Upper lobe of left lung (tissue), 6 donors: ENCODE data around the gene ATP4A. TPM values are rescaled to one million over a fixed set of nuclear protein-coding genes. Genes with fewer than 3 reads are reported as not detected.
"Not testable (repeated sequence)": the region's sequence is repeated elsewhere in the genome, so short reads cannot be mapped to it uniquely, and the experiment has no call there.

Experiments
- ATAC-seq, 2 donors: fragments of 200-7000 bp; cut with Tn5 transposase; one replicate each; pipeline ENCODE4 v1.9.1; 2022; ENCODE audit warnings: mild to moderate bottlenecking in 2 of 2, moderate library complexity in 2 of 2; ENCODE audit not compliant: low FRiP score in 2 of 2
- DNase-seq, 2 donors: peaks; one replicate each; pipeline ENCODE4 v3.0.0-alpha.2; 2019 to 2020
- H3K27ac ChIP-seq, 4 donors: fragments of 200-600 bp; sonication (generic); one replicate each; pipeline ENCODE4 v1.5.1; 2016 to 2019
- H3K27me3 ChIP-seq, 4 donors: fragments of 200-600 bp; sonication (generic); one replicate each; pipeline ENCODE4 v1.5.1; 2017 to 2019
- H3K36me3 ChIP-seq, 4 donors: fragments of 200-600 bp; sonication (generic); one replicate each; pipeline ENCODE4 v1.5.1; 2016 to 2019
- H3K4me1 ChIP-seq, 4 donors: fragments of 200-600 bp; sonication (generic); one replicate each; pipeline ENCODE4 v1.5.1; 2018 to 2019
- H3K4me3 ChIP-seq, 4 donors: fragments of 200-600 bp; sonication (generic); one replicate each; pipeline ENCODE4 v1.5.1; 2017 to 2019; ENCODE audit warnings: mild to moderate bottlenecking in 2 of 4, moderate library complexity in 1 of 4
- H3K9me3 ChIP-seq, 4 donors: fragments of 200-600 bp; sonication (generic); one replicate each; pipeline ENCODE4 v1.5.1; 2018 to 2019
- CTCF ChIP-seq, 6 experiments: fragments of 450-650 bp in 4 of 6; fragments of 200-600 bp in 2 of 6; sonication (generic) in 2 of 6; IDR thresholded peaks; one replicate each; pipeline ENCODE4 v1.5.1; 2016 to 2019; ENCODE audit warnings: antibody characterized with exemption in 6 of 6
- EP300 ChIP-seq, 4 donors: sonication (generic); formaldehyde crosslinking; IDR thresholded peaks; one replicate each; pipeline ENCODE4 v1.5.1; 2017; ENCODE audit warnings: antibody characterized with exemption in 4 of 4, control low read depth in 2 of 4
- POLR2A ChIP-seq, 4 donors: fragments of 450-650 bp; IDR thresholded peaks; one replicate each; pipeline ENCODE4 v1.5.1; 2016 to 2017; ENCODE audit warnings: antibody characterized with exemption in 4 of 4, mild to moderate bottlenecking in 2 of 4
- POLR2AphosphoS5 ChIP-seq, 2 donors: sonication (generic); formaldehyde crosslinking; IDR thresholded peaks; one replicate each; pipeline ENCODE4 v1.5.1; 2017; ENCODE audit warnings: antibody characterized with exemption in 2 of 2
- WGBS, 2 donors: methylation state at CpG; one replicate each; pipeline ENCODE4 v1.1.5; 2017 to 2018; 5-methylcytosine and 5-hydroxymethylcytosine counted together
- total RNA-seq, 6 donors: library from RNA; depleted of rRNA in 4 of 6; stranded (reverse); fragments of >200 nt in 4 of 6; gene quantifications; one replicate each; pipeline versions ENCODE4 v1.1.0 to v1.2.1, GENCODE V29; 2016 to 2021
- donor health status: DM: no; HTN: no; CAD: no; lungs with moderate emphysema.
- donor health status: DM: no; HTN: yes; CAD: no; lungs with severe emphysema.

Gene ATP4A
- total RNA-seq, 6 donors from 2014 or later = not detected

GRCh38 chr19:35595928-35596327, 32.5 kb upstream of the ATP4A start:
- no peaks in the 10 kb centered on the region for H3K4me1 ChIP-seq
- no peak overlapping the region for H3K27ac ChIP-seq
- H3K4me3 ChIP-seq = no peak overlapping the region
- H3K36me3 ChIP-seq = no peaks in the 10 kb centered on the region
- TF ChIP-seq POLR2AphosphoS5 (IDR thresholded peaks at IDR 0.05) = no peak
- no peaks in the 10 kb centered on the region for H3K27me3 ChIP-seq
- no peaks in the 10 kb centered on the region for H3K9me3 ChIP-seq
- 93 to 100% methylated on average over 1 of the region's 1 CpG for WGBS, 2 donors
- DNase-seq (no peak), ATAC-seq (no peak)

- not testable (repeated sequence) for ATAC-seq, H3K36me3 ChIP-seq, DNase-seq, H3K9me3 ChIP-seq, H3K27me3 ChIP-seq, H3K27ac ChIP-seq, H3K4me3 ChIP-seq, H3K4me1 ChIP-seq
- 69 to 85% methylated on average over 3 of the region's 3 CpGs for WGBS, 2 donors
These were observed 31.6 kb upstream of the ATP4A start for GRCh38 chr19:35595026-35595425.

- DNase-seq = no peak
- no peaks in the 10 kb centered on the region for H3K4me1 ChIP-seq
- no peaks in the 10 kb centered on the region for H3K9me3 ChIP-seq
- TF ChIP-seq CTCF (IDR thresholded peaks at IDR 0.05) (peak in 4 of 6 experiments; percentile 26 to 47 (median 41)), EP300 (IDR thresholded peaks at IDR 0.05) (no peak)
- no peaks in the 10 kb centered on the region for H3K27me3 ChIP-seq
- no peaks in the 10 kb centered on the region for H3K36me3 ChIP-seq
- no peak overlapping the region for H3K4me3 ChIP-seq
- no peak for ATAC-seq
- 27% methylated on average over 8 of the region's 8 CpGs for WGBS, 2 donors
- no peak overlapping the region for H3K27ac ChIP-seq
These were observed 28.8 kb upstream of the ATP4A start for GRCh38 chr19:35592226-35592625.

- H3K9me3 ChIP-seq = no peaks in the 10 kb centered on the region
- no peak overlapping the region for H3K4me3 ChIP-seq
- TF ChIP-seq POLR2A (IDR thresholded peaks at IDR 0.05) (no peak), CTCF (IDR thresholded peaks at IDR 0.05) (no peak), POLR2AphosphoS5 (IDR thresholded peaks at IDR 0.05) (no peak), EP300 (IDR thresholded peaks at IDR 0.05) (no peak)
- H3K4me1 ChIP-seq = no peaks in the 10 kb centered on the region
- DNase-seq (no peak), ATAC-seq (no peak)
- H3K27ac ChIP-seq = no peak overlapping the region
- no peaks in the 10 kb centered on the region for H3K27me3 ChIP-seq
- no peaks in the 10 kb centered on the region for H3K36me3 ChIP-seq
- WGBS, 2 donors = 86 to 87% methylated on average over 3 of the region's 3 CpGs
These were observed 27.4 kb upstream of the ATP4A start for GRCh38 chr19:35590875-35591274.

GRCh38 chr19:35587321-35587720, 23.9 kb upstream of the ATP4A start:
- no peak for DNase-seq
- Histone ChIP-seq H3K27ac (no peak overlapping the region), H3K27me3 (no peaks in the 10 kb centered on the region), H3K4me3 (no peak overlapping the region), H3K9me3 (no peaks in the 10 kb centered on the region), H3K36me3 (no peaks in the 10 kb centered on the region), H3K4me1 (no peaks in the 10 kb centered on the region)
- TF ChIP-seq POLR2AphosphoS5 (IDR thresholded peaks at IDR 0.05) (no peak), CTCF (IDR thresholded peaks at IDR 0.05) (no peak), POLR2A (IDR thresholded peaks at IDR 0.05) (no peak), EP300 (IDR thresholded peaks at IDR 0.05) (no peak)
- ATAC-seq = no peak
- 40 to 41% methylated on average over 1 of the region's 1 CpG for WGBS, 2 donors

GRCh38 chr19:35585848-35586247, 22.4 kb upstream of the ATP4A start, which contains the start of gene PMIS2:
Gene PMIS2 (plus strand): TSS chr19:35586173. CDS start chr19:35586260, 87 bp downstream.
- DNase-seq = no peak
- ATAC-seq = no peak
- no peaks in the 10 kb centered on the region for H3K9me3 ChIP-seq
- H3K27ac ChIP-seq = no peak within 1 kb of the TSS
- no peak within 1 kb of the TSS for H3K4me3 ChIP-seq
- H3K36me3 ChIP-seq = no peaks in the 10 kb centered on the region
- TF ChIP-seq CTCF (IDR thresholded peaks at IDR 0.05) = no peak
- no peak for TF ChIP-seq POLR2A (IDR thresholded peaks at IDR 0.05)
- no peak for TF ChIP-seq POLR2AphosphoS5 (IDR thresholded peaks at IDR 0.05)
- TF ChIP-seq EP300 (IDR thresholded peaks at IDR 0.05) = no peak
- no peaks in the 10 kb centered on the region for H3K4me1 ChIP-seq
- H3K27me3 ChIP-seq = no peaks in the 10 kb centered on the region
- WGBS, 2 donors = 33 to 34% methylated on average over 9 to 16 of the region's 16 CpGs
